Iris pigment epithelial cell (primary cell): Measurements from ENCODE around the gene ZNF324.
"Not testable (repeated sequence)": the region's sequence is repeated elsewhere in the genome, so short reads cannot be mapped to it uniquely, and the experiment has no call there.

ENCODE experiments used
- DNase-seq: peaks from one replicate; pipeline ENCODE4 v3.0.0-alpha.2; 2011; ENCODE audit warnings: low read depth

The ZNF324 gene

GRCh38 chr19:58500242-58500641 is 33.4 kb downstream of the ZNF324 start:
- no peak for DNase-seq

- not testable (repeated sequence) for DNase-seq
These were observed 40.8 kb downstream of the ZNF324 start for GRCh38 chr19:58507602-58508223.

GRCh38 chr19:58509731-58510083 is 42.8 kb downstream of the ZNF324 start:
- DNase-seq, result no peak

- no peak for DNase-seq
These were observed 43.4 kb downstream of the ZNF324 start for GRCh38 chr19:58510084-58510862.

- no peak for DNase-seq
These were observed 44.7 kb downstream of the ZNF324 start, which contains the start of gene SLC27A5 for GRCh38 chr19:58511353-58512208. Gene SLC27A5, minus strand, starts transcription at chr19:58511992. Its CDS starts 37 bp downstream, at chr19:58511955.

GRCh38 chr19:58513213-58513693 is 46.4 kb downstream of the ZNF324 start:
- no peak for DNase-seq

- DNase-seq, result peak; percentile 91
These were observed 47.0 kb downstream of the ZNF324 start for GRCh38 chr19:58513694-58514563.

GRCh38 chr19:58514564-58515022 is 47.7 kb downstream of the ZNF324 start:
- DNase-seq, result no peak

- no peak for DNase-seq
These were observed 48.4 kb downstream of the ZNF324 start for GRCh38 chr19:58515259-58515658.

- DNase-seq, result no peak
These were observed 49.5 kb downstream of the ZNF324 start for GRCh38 chr19:58516246-58516836.

- no peak for DNase-seq
These were observed 50.3 kb downstream of the ZNF324 start for GRCh38 chr19:58516964-58517833.

GRCh38 chr19:58518256-58519086 is 51.6 kb downstream of the ZNF324 start:
- DNase-seq, result no peak

- DNase-seq, result peak; percentile 77
These were observed 52.1 kb downstream of the ZNF324 start for GRCh38 chr19:58519087-58519354.

- peak; percentile 97 for DNase-seq
These were observed 52.7 kb downstream of the ZNF324 start, which contains the start of gene ZBTB45 for GRCh38 chr19:58519355-58520256. Gene ZBTB45, minus strand, starts transcription at chr19:58519810. Its CDS starts 2,137 bp downstream, at chr19:58517673.

GRCh38 chr19:58520257-58520599 is 53.3 kb downstream of the ZNF324 start:
- no peak for DNase-seq

- DNase-seq, result no peak
These were observed 54.8 kb downstream of the ZNF324 start for GRCh38 chr19:58521651-58522050.

GRCh38 chr19:58522709-58523108 is 55.8 kb downstream of the ZNF324 start:
- DNase-seq, result no peak
